ENCODE measurements around the gene PKDCC.
"Not testable (repeated sequence)": the region's sequence is repeated elsewhere in the genome, so short reads cannot be mapped to it uniquely, and the experiment has no call there.

Gene PKDCC

GRCh38 chr2:42060718-42061619 is 13.1 kb downstream of the PKDCC start:
- H3K27ac ChIP-seq, result no peak overlapping the region
- no peak for DNase-seq (ENCODE audit: low read depth, low spot score)

GRCh38 chr2:42061839-42062238 is 14.0 kb downstream of the PKDCC start:
- H3K27ac ChIP-seq, result no peak overlapping the region
- no peak for DNase-seq (ENCODE audit: low read depth, low spot score)

DNA sequence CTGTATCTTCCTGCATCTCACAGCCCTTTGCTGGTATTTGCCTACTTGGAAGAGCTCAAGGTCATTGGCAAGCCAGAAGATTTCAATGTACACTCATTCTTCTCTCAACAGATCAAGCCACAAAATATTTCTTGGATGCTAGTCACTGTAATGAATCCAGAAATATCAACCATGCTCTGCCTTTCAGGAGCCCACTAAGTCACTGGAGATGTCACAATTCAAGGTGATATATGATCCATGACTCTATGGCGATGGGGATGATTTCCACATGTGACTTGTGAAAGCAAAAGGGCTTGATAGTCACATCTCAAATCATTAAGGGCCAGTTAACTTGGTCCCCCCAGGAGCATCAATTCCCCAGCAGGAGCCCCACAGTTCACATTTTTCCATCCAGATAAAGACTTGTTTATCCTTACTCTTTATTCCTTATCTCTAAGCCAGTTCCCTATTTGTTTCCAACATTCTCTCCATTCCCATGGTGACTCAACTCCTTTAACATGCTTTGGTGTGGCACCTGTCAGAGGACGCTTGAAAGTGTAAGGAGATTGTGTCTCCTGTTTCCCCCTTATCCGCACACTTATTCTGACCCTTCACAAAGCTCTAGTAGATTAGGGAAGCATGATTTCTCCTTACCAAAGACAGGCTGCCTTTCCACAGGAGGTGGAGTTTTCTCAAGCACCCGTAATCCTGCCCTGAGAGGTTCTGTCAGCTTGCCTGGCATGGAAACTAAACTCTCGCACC is 15.8 kb downstream of the PKDCC start:
- DNase-seq (ENCODE audit: low read depth, low spot score), result no peak
- no peak overlapping the region for H3K27ac ChIP-seq

GRCh38 chr2:42064417-42064942 is 16.7 kb downstream of the PKDCC start:
- no peak overlapping the region for H3K27ac ChIP-seq
- DNase-seq (ENCODE audit: low read depth, low spot score), result no peak

DNA sequence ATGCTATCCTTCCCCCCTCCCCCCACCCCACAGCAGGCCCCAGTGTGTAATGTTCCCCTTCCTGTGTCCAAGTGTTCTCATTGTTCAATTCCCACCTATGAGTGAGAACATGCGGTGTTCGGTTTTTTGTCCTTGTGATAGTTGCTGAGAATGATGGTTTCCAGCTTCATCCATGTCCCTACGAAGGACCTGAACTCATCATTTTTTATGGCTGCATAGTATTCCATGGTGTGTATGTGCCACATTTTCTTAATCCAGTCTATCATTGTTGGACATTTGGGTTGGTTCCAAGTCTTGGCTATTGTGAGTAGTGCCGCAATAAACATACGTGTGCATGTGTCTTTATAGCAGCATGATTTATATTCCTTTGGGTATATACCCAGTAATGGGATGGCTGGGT is 17.9 kb downstream of the PKDCC start:
- not testable (repeated sequence) for DNase-seq (ENCODE audit: low read depth, low spot score); H3K27ac ChIP-seq

DNA sequence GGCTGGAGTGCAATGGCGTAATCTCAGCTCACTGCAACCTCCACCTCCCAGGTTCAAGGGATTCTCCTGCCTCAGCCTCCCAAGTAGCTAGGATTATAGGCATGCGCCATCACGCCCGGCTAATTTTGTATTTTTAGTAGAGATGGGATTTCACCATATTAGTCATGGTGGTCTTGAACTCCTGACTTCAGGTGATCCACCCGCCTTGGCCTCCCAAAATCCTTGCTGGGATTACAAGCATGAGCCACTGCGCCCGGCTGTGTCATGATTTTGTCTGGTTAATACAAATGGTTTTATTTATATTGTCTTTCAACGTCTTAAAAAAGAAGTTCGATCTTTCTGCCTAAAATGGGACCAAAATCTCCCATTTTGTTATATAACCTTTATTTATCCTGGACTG is 19.2 kb downstream of the PKDCC start:
- not testable (repeated sequence) for DNase-seq (ENCODE audit: low read depth, low spot score); H3K27ac ChIP-seq

DNA sequence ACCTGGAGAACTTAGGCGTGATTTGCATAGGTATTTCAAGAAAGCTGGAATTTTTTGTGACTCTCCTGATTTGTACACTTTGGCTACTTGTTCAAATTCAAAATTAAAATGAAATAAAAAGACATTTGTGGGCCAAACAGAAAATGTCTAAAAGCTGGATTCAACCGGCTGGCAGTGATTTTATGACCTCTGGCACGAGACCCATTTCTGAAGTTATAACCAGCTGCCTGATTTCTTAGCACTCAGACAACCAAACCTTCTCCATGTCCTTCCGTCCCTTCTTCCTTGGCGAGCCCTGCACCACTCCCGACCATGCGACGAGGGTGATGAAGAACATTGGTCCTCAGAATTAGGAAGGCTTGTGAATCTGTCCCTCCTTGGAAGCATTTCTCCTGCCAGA is 19.7 kb downstream of the PKDCC start:
- H3K27ac ChIP-seq, result no peak overlapping the region
- no peak for DNase-seq (ENCODE audit: low read depth, low spot score)

- no peak for DNase-seq (ENCODE audit: low read depth, low spot score)
- no peak overlapping the region for H3K27ac ChIP-seq
These were observed 20.9 kb downstream of the PKDCC start for GRCh38 chr2:42068571-42069178.

DNA sequence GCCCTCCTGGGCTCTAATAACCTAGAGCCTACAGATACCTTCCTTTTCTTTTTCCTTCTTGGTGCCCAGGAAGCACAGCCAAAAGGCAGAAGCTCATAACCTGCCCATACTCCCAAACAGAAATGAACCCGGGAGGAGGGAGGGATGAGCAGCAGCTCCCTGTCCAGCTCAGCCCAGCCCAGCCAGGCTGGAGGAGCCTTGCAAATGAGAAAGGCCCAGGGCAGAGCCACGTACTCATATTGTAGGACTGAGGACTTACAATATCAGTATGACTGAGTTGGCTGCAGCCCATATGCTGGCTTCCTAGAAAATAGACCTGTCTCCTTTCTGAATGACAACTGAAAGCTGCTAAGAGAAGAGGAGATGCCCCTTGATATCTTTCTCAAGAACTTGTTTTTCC is 21.7 kb downstream of the PKDCC start:
- no peak for DNase-seq (ENCODE audit: low read depth, low spot score)

GRCh38 chr2:42071791-42072190 is 24.0 kb downstream of the PKDCC start:
- no peak overlapping the region for H3K27ac ChIP-seq
- DNase-seq (ENCODE audit: low read depth, low spot score), result no peak

More for the DNA sequence above, 21.7 kb downstream of the PKDCC start:
- H3K27ac ChIP-seq, result no peak overlapping the region

DNA sequence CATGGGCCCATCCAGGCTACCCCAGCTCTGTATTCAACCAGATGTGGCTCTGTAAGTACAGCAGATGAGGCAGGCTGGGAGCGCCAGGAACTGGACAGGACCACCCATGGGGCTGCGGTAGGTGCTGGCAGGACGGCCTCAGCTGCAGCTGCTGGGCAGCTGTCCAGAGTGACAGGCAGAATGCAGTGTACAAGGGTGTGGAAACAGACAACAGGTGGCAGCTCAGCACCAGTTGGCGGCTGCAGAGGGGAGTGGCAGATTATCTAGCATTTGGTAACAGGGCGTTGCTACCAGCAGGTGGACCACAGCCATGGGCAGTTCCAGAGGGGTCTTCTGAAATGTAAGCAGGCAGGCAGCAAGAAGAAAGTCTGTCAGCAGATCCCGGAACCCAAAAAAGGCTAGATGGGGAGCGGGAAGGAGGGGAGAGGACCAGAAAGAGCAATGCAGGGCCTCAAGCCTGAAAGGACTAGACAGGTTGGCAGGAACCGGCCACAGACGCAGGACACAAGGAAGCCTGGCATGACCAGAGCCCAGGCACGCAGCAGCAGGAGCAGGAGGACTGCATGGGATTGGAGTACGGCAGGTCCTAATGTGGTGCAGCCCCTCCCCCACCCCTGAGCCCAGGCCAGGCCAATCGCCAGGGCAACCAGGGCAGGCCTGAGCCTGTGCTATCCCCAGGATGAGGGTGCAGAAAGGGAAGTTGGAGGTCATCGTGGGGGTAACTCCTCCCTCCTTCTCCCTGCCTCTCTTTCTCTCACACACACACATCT is 24.7 kb downstream of the PKDCC start:
- no peak for DNase-seq (ENCODE audit: low read depth, low spot score)
- H3K27ac ChIP-seq, result no peak overlapping the region

DNA sequence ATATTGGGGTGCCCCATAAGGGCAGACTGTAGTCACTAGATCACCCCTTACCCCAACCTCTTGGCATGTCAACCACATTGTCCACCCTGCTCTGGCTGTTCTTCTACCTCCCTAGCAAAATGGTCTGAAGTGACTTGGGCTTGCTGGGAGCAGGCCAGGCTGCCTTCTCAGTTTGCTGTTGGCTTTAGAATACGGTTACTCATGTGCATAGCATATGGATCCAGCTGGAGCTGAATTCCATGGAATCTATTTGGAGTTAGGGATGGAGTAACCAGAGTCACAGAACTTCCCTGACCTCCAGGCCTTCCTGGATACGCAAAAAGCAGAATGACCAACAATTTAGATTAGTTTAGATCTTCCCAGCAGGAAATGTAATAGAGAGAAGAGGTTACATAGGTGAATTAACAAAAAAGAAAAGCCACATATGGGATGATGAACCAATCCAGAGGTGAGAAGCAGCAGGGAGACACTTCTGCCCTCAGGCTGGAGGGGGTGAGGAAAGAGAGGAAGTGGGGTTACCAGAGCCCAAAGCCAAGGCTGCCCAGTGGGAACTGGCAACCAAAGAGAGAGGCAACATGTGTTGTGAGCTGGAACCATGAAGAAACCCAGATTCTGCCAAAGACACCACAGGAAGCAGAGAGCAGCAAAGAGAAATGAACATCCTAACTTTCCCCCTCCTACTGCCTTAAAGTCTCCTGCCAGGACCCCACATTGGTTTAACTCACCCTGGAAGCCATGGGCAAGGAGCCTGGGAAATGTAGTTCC is 26.1 kb downstream of the PKDCC start:
- no peak overlapping the region for H3K27ac ChIP-seq
- DNase-seq (ENCODE audit: low read depth, low spot score), result no peak

- DNase-seq (ENCODE audit: low read depth, low spot score), result no peak
- H3K27ac ChIP-seq, result no peak overlapping the region
These were observed 26.8 kb downstream of the PKDCC start for GRCh38 chr2:42074661-42075060.

- no peak overlapping the region for H3K27ac ChIP-seq
- no peak for DNase-seq (ENCODE audit: low read depth, low spot score)
These were observed 28.8 kb downstream of the PKDCC start for GRCh38 chr2:42076357-42077225.

GRCh38 chr2:42077343-42077742 is 29.5 kb downstream of the PKDCC start:
- no peak overlapping the region for H3K27ac ChIP-seq
- no peak for DNase-seq (ENCODE audit: low read depth, low spot score)

DNA sequence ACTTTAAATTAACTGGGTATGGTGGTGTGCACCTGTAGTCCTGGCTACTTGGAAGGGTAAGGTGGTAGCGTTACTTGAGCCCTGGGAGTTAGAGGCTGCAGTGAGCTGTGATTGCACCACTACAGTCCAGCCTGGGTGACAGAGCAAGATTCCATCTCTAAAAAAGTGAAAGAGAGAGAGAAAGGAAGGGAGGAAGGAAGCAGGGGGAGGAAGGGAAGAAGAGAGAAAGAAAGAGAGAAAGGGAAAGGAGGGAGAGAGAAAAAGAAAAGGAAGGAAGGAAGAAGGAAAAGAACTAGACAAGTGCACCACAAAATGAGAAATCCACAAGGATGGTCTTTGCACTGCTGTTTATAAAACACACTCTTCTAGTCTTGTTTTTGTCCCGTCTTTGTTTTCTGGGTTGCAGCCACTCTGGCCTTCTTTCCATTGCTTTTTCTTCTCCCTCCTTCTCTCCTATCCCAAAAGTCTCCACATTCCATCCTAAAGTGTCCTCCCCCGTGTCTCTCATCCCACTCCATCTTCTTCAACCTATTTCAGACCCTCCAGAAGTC is 32.0 kb downstream of the PKDCC start:
- no peak for DNase-seq (ENCODE audit: low read depth, low spot score)
- H3K27ac ChIP-seq, result no peak overlapping the region

- DNase-seq (ENCODE audit: low read depth, low spot score); H3K27ac ChIP-seq: not testable (repeated sequence)
These were observed 33.3 kb downstream of the PKDCC start for GRCh38 chr2:42081151-42081550.

- no peak for DNase-seq (ENCODE audit: low read depth, low spot score)
These were observed 34.2 kb downstream of the PKDCC start for GRCh38 chr2:42082016-42082415.

More at GRCh38 chr2:42082016-42082415, 34.2 kb downstream of the PKDCC start:
- H3K27ac ChIP-seq, result no peak overlapping the region
